A549 (cell line): Measurements from ENCODE around the gene ITPRID2. TPM values are rescaled to one million over a fixed set of nuclear protein-coding genes. Genes with fewer than 3 reads are reported as not detected.
A peak's percentile ranks its signal among the peaks of the same experiment; 100 is the strongest.

Source experiments
- ATAC-seq, 2 experiments: fragments of 200-7000 bp in 1 of 2; fragments of >200 bp in 1 of 2; cut with Nextera tagmentation in 1 of 2; cut with Tn5 transposase in 1 of 2; 3 replicates each; pipeline versions ENCODE4 v1.8.0 to v1.9.1; 2018 to 2020; ENCODE audit warnings: mild to moderate bottlenecking in 1 of 2, moderate library complexity in 1 of 2
- CTCF ChIA-PET: fragments of 300-600 bp; sonication (Branson Sonifier 250); formaldehyde crosslinking; extraction: SDS; loops from one replicate; lab custom pipeline; 2021; ENCODE audit warnings: antibody characterized with exemption, inconsistent platforms; lab: Yijun Ruan, JAX
- POLR2A ChIA-PET: fragments of 350-600 bp; formaldehyde crosslinking; extraction: SDS; loops from one replicate; lab custom pipeline; 2021; ENCODE audit warnings: antibody characterized with exemption, inconsistent platforms; lab: Yijun Ruan, JAX
- DNase-seq, 2 experiments: peaks; one replicate each; pipeline versions ENCODE4 v3.0.0 to v3.0.0-alpha.2; 2011 to 2016; ENCODE audit warnings: low read depth in 1 of 2, low spot score in 1 of 2
- FAIRE-seq: peaks from 2 replicates; lab custom pipeline; 2011; peaks lifted over from hg19 to GRCh38; lab: Jason Lieb, UNC
- H3K27ac ChIP-seq, 2 experiments: fragments of >200 bp; sonication (Bioruptor Twin); formaldehyde crosslinking; 3 replicates each; pipeline ENCODE4 v1.5.1; 2016 to 2017
- H3K4me1 ChIP-seq: fragments of >200 bp; sonication (Bioruptor Twin); formaldehyde crosslinking; 3 replicates; pipeline ENCODE4 v1.6.1; 2016
- H3K4me2 ChIP-seq: fragments of >200 bp; sonication (Bioruptor Twin); formaldehyde crosslinking; 3 replicates; pipeline ENCODE4 v1.6.1; 2016
- H3K4me3 ChIP-seq: fragments of >200 bp; sonication (Bioruptor Twin); formaldehyde crosslinking; 3 replicates; pipeline ENCODE4 v1.5.1; 2016
- H3K9me3 ChIP-seq: fragments of >200 bp; sonication (Bioruptor Twin); formaldehyde crosslinking; 3 replicates; pipeline ENCODE4 v1.6.1; 2016
- CEBPB ChIP-seq, 2 experiments: fragments of >200 bp in 1 of 2; sonication (Bioruptor Twin) in 1 of 2; formaldehyde crosslinking in 1 of 2; IDR thresholded peaks; 2 replicates each; pipeline ENCODE4 v1.6.1; 2012 to 2016
- ESRRA ChIP-seq: fragments of 150-350 bp; IDR thresholded peaks from 2 replicates; pipeline ENCODE4 v1.6.1; 2014; ENCODE audit warnings: mild to moderate bottlenecking, low read length, borderline replicate concordance
- FOSL2 ChIP-seq, 2 experiments: fragments of 450-650 bp in 1 of 2; fragments of >200 bp in 1 of 2; sonication (Bioruptor Twin) in 1 of 2; formaldehyde crosslinking; IDR thresholded peaks; 2 replicates each; pipeline versions ENCODE4 v1.5.0 to v1.6.1; 2016 to 2020; ENCODE audit warnings: mild to moderate bottlenecking in 1 of 2, moderate library complexity in 1 of 2
- FOXS1 ChIP-seq: fragments of 250-450 bp; sonication (Bioruptor Pico); IDR thresholded peaks from 2 replicates; pipeline ENCODE4 v1.5.0; 2020; ENCODE audit warnings: mild to moderate bottlenecking, moderate library complexity
- HDAC2 ChIP-seq: fragments of 200-600 bp; sonication (generic); IDR thresholded peaks from 2 replicates; pipeline ENCODE4 v1.6.1; 2016
- HOXB13 ChIP-seq: fragments of 250-450 bp; sonication (Bioruptor Pico); IDR thresholded peaks from 2 replicates; pipeline ENCODE4 v1.5.0; 2020; ENCODE audit warnings: low read depth, mild to moderate bottlenecking, moderate library complexity
- JUN ChIP-seq, 2 experiments: fragments of >200 bp; sonication (Bioruptor Twin); formaldehyde crosslinking; IDR thresholded peaks; 2 replicates in 1 of 2; 3 replicates in 1 of 2; pipeline ENCODE4 v1.6.1; 2016 to 2017
- KDM1A ChIP-seq: fragments of 200-600 bp; sonication (generic); IDR thresholded peaks from 2 replicates; pipeline ENCODE4 v1.6.1; 2016; ENCODE audit warnings: low read depth, mild to moderate bottlenecking
- MAFK ChIP-seq: fragments of 450-650 bp; IDR thresholded peaks from 2 replicates; pipeline ENCODE4 v1.6.1; 2014; ENCODE audit not compliant: partially characterized antibody
- NFE2L2 ChIP-seq: fragments of 150-350 bp; conservative IDR thresholded peaks from 2 replicates; pipeline ENCODE4 v1.6.1; 2014; ENCODE audit warnings: low read length
- POLR2AphosphoS2 ChIP-seq: conservative IDR thresholded peaks from 2 replicates; pipeline ENCODE4 v1.6.1; 2012; ENCODE audit warnings: low read length, improper control_type of control experiment, inconsistent platforms
- SMC3 ChIP-seq: fragments of >200 bp; sonication (Bioruptor Twin); formaldehyde crosslinking; IDR thresholded peaks from 3 replicates; pipeline ENCODE4 v1.6.1; 2018; ENCODE audit warnings: inconsistent platforms
- TFCP2L1 ChIP-seq: fragments of 250-450 bp; sonication (Bioruptor Pico); IDR thresholded peaks from 2 replicates; pipeline ENCODE4 v1.5.0; 2021; ENCODE audit warnings: mild to moderate bottlenecking
- TP53 ChIP-seq: fragments of 250-450 bp; sonication (Bioruptor Pico); IDR thresholded peaks from 2 replicates; pipeline ENCODE4 v1.5.0; 2021; ENCODE audit warnings: mild to moderate bottlenecking, moderate library complexity
- ZC3H11A ChIP-seq: fragments of 450-650 bp; IDR thresholded peaks from 2 replicates; pipeline ENCODE4 v1.6.1; 2014; ENCODE audit warnings: antibody characterized with exemption, mild to moderate bottlenecking
- ZNF302 ChIP-seq: fragments of 250-450 bp; sonication (Bioruptor Pico); IDR thresholded peaks from 2 replicates; pipeline ENCODE4 v1.9.0; 2021; ENCODE audit warnings: inconsistent platforms, mild to moderate bottlenecking, moderate library complexity
- WGBS: methylation state at CpG from one replicate; pipeline ENCODE4 v1.1.6; 2017; ENCODE audit errors: missing lambda C conversion rate; 5-methylcytosine and 5-hydroxymethylcytosine counted together
- polyA plus RNA-seq, 4 experiments: library from polyadenylated mRNA; depleted of rRNA in 3 of 4; stranded (reverse); fragments of >200 nt; fragmentation: RNase III in 1 of 4; extraction: RNeasy Plus Mini Kit Qiagen cat#74134 plus additional on column Dnase treatment in 1 of 4; gene quantifications; 2 replicates in 3 of 4; 3 replicates in 1 of 4; pipeline ENCODE4 v1.2.3, GENCODE V29; 2011 to 2017
- TF ChIP-seq, protein P1 (sequence below): fragments of 150-350 bp; IDR thresholded peaks from 2 replicates; pipeline ENCODE4 v1.6.1; 2014; ENCODE audit warnings: low read depth, mild to moderate bottlenecking, low read length
- TF ChIP-seq, protein P2 (sequence below): IDR thresholded peaks from 2 replicates; pipeline ENCODE4 v1.6.1; 2012
- TF ChIP-seq, protein P3 (sequence below): fragments of >200 bp; sonication (Bioruptor Twin); formaldehyde crosslinking; IDR thresholded peaks from 3 replicates; pipeline ENCODE4 v1.5.1; 2016

Gene ITPRID2
- polyA plus RNA-seq, 2 of the 4 experiments (the other 2 are of a cell fraction): 43.3 to 94.3 TPM

DNA sequence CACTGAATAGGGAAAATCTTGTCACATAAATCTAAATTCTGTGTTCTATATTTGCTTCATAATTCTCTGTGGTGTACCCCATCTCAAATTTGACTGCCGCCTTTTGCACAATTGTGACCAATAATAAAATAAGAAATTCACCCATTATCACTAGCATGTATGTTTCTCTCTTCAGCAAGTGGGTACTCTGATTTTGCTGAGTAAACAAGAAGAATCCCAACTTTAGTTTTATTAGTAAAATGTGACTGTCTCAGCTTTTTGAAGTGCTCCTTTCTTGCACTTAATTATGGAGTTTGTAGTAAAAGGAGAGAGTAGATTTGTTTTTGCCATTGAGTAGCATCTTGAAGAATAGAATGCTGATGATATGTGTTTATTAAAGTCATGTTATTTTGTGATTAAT is 16.1 kb downstream of the ITPRID2 start:
- ChIA-PET CTCF (no interaction called here), POLR2A (no interaction called here)
- no peak for FAIRE-seq
- 93% methylated on average over 1 of the region's 1 CpG for WGBS
- Histone ChIP-seq H3K27ac (no peak overlapping the region), H3K4me2 (no peak overlapping the region), H3K4me3 (no peak overlapping the region), H3K9me3 (no peaks in the 10 kb centered on the region), H3K4me1 (peaks cover 13% of the 10 kb centered on the region)
- ATAC-seq: no peak
- TF ChIP-seq MAFK: peak; percentile 50
- TF ChIP-seq, protein P1, sequence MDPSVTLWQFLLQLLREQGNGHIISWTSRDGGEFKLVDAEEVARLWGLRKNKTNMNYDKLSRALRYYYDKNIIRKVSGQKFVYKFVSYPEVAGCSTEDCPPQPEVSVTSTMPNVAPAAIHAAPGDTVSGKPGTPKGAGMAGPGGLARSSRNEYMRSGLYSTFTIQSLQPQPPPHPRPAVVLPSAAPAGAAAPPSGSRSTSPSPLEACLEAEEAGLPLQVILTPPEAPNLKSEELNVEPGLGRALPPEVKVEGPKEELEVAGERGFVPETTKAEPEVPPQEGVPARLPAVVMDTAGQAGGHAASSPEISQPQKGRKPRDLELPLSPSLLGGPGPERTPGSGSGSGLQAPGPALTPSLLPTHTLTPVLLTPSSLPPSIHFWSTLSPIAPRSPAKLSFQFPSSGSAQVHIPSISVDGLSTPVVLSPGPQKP: no peak
- DNase-seq: no peak

DNA sequence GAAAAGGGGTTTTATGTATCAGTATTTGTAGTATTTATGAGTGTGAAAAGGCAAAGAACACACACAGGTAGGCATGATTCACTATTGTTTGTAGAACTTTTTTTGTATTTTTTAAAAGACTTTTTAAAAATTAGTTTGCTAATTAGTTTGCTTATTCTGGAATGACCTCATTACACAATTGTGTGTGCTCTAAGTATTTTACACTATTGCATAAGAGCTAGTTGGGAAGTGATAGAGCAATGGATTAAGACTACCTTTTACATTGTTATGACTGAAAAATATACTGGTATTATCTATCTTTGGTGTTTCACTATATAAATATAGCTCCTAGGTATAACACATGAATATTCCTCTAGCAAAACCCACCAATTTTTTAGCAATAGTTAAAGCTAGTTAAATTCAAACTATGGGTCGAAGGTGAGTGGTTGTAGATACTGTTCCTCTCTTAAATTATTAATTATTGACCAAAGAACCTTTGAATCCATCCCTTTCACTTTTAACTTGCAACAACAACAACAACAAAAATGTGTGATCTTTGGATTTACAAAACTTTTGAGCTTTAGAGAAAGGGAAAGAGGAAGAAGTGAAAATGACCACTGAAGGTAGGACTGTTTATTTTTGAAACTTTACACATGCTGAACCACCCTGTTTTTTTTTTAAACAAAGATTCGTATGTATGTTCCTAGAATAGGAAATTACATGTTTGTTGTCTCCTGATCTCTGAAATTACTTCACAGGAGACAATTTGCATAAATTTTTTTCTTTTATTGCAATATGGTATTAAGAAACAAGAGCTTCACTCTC is 18.7 kb downstream of the ITPRID2 start:
- Histone ChIP-seq H3K4me2 (no peak overlapping the region), H3K4me1 (no peaks in the 10 kb centered on the region), H3K27ac (no peak overlapping the region)
- CTCF ChIA-PET: interaction anchor here (1.3 to 2.7 kb wide), 2 partner anchors 168 kb away, joined by 4 to 9 read pairs; no protein-coding TSS in a partner anchor
- WGBS: 74% methylated on average over 2 of the region's 2 CpGs
- TF ChIP-seq HOXB13 (no peak), ZNF302 (CRISPR knock-in tag) (no peak), CEBPB (IDR thresholded peaks at IDR 0.05) (0 out of 4 replicates have a peak, but pooled peaks of 1 of the 2 experiments have one; percentile 21), ZC3H11A (no peak), JUN (IDR thresholded peaks at IDR 0.05) (no peak)
- TF ChIP-seq, protein P2, sequence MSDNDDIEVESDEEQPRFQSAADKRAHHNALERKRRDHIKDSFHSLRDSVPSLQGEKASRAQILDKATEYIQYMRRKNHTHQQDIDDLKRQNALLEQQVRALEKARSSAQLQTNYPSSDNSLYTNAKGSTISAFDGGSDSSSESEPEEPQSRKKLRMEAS: no peak
- TF ChIP-seq, all 56 proteins: peak for 1
- H3K4me3 ChIP-seq: no peak overlapping the region
- DNase-seq: no peak
- no peak for ATAC-seq
- POLR2A ChIA-PET: no interaction called here
- no peak for FAIRE-seq
- H3K9me3 ChIP-seq: no peaks in the 10 kb centered on the region

DNA sequence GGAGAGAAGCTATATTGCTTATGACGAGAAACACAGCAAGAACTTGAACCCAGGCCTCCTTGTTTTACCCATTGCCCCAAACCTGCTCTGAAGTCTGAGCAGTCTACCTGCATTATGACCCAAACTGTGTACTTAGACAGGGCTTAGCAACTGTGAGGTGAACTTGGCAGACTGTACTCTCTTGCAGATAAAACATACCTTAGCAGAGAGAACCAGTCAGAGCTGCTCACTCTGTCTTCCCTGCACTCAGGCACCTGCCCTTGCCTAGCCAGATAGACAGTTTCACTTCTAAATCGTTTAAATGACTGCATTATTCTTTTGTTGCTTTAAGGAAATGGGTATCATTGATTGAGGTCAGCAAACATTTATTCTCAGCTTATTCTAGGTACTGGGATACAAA is 20.3 kb downstream of the ITPRID2 start:
- no peak overlapping the region for H3K27ac ChIP-seq

DNA sequence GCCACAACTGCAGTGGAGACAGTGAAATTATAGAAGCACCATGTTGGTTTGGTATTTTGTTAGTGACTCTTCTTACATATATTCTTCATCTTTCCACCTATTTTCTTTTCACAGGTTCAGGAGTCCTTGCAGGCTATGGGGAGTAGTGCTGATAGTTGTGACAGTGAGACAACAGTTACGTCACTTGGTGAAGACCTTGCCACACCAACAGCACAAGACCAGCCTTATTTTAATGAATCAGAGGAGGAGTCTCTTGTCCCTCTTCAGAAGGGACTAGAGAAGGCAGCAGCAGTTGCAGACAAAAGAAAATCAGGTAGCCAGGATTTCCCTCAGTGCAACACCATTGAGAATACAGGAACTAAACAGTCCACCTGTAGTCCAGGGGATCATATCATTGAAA is 23.6 kb downstream of the ITPRID2 start:
- ATAC-seq: no peak
- FAIRE-seq: no peak
- H3K27ac ChIP-seq: no peak overlapping the region
- TF ChIP-seq CEBPB (IDR thresholded peaks at IDR 0.05): no peak
- TF ChIP-seq HDAC2: no peak
- TF ChIP-seq, protein P3, sequence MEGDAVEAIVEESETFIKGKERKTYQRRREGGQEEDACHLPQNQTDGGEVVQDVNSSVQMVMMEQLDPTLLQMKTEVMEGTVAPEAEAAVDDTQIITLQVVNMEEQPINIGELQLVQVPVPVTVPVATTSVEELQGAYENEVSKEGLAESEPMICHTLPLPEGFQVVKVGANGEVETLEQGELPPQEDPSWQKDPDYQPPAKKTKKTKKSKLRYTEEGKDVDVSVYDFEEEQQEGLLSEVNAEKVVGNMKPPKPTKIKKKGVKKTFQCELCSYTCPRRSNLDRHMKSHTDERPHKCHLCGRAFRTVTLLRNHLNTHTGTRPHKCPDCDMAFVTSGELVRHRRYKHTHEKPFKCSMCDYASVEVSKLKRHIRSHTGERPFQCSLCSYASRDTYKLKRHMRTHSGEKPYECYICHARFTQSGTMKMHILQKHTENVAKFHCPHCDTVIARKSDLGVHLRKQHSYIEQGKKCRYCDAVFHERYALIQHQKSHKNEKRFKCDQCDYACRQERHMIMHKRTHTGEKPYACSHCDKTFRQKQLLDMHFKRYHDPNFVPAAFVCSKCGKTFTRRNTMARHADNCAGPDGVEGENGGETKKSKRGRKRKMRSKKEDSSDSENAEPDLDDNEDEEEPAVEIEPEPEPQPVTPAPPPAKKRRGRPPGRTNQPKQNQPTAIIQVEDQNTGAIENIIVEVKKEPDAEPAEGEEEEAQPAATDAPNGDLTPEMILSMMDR: no peak
- no peak for TF ChIP-seq POLR2AphosphoS2
- TF ChIP-seq ZC3H11A: no peak
- TF ChIP-seq ESRRA: no peak
- no peak for TF ChIP-seq SMC3
- no peak for TF ChIP-seq TP53
- TF ChIP-seq FOSL2 (IDR thresholded peaks at IDR 0.05): no peak
- no peak for TF ChIP-seq FOSL2 (CRISPR knock-in tag; IDR thresholded peaks at IDR 0.05)
- TF ChIP-seq, all 56 proteins: peak for 0
- no peak overlapping the region for H3K4me3 ChIP-seq
- peaks cover 18% of the 10 kb centered on the region for H3K4me1 ChIP-seq
- POLR2A ChIA-PET: interaction anchor here (0.7 kb wide), 1 partner anchor 102 kb away, joined by 3 read pairs; no protein-coding TSS in a partner anchor
- CTCF ChIA-PET: interaction anchor here (0.7 to 1.5 kb wide), 2 partner anchors 40 to 172 kb away, joined by 3 to 4 read pairs; no protein-coding TSS in a partner anchor
- no peaks in the 10 kb centered on the region for H3K9me3 ChIP-seq
- WGBS: 100% methylated on average over 1 of the region's 1 CpG
- no peak overlapping the region for H3K4me2 ChIP-seq
- no peak for DNase-seq

More for the DNA sequence above, 20.3 kb downstream of the ITPRID2 start:
- no peak for TF ChIP-seq KDM1A
- TF ChIP-seq FOXS1 (CRISPR knock-in tag): no peak
- TF ChIP-seq TFCP2L1 (CRISPR knock-in tag): no peak
- no peak for TF ChIP-seq HOXB13
- TF ChIP-seq NFE2L2: no peak
- no peaks in the 10 kb centered on the region for H3K9me3 ChIP-seq
- ChIA-PET POLR2A (no interaction called here), CTCF (interaction anchor here (2.7 kb wide), 1 partner anchor 169 kb away, joined by 9 read pairs; no protein-coding TSS in a partner anchor)
- H3K4me2 ChIP-seq: no peak overlapping the region
- ATAC-seq (no peak), DNase-seq (no peak), FAIRE-seq (no peak)
- WGBS: 59% methylated on average over 2 of the region's 2 CpGs
- H3K4me3 ChIP-seq: no peak overlapping the region
- H3K4me1 ChIP-seq: peaks cover 11% of the 10 kb centered on the region
